RWPE2 (cell line): ENCODE data around the gene ADAMTS10.

Experiments used
- ATAC-seq: fragments of 200-7000 bp; cut with Tn5 transposase; 3 replicates; pipeline ENCODE4 v1.9.1; 2021; ENCODE audit warnings: low read depth
- DNase-seq: peaks from one replicate; pipeline ENCODE4 v3.0.0-alpha.2; 2020; ENCODE audit warnings: low spot score
- H3K27ac ChIP-seq: fragments of 450-650 bp; 2 replicates; pipeline ENCODE4 v1.5.1; 2017; ENCODE audit warnings: mild to moderate bottlenecking; ENCODE audit not compliant: poor library complexity, severe bottlenecking
- H3K27me3 ChIP-seq: fragments of 250-450 bp; sonication (Bioruptor Pico); 2 replicates; pipeline ENCODE4 v1.5.1; 2021; ENCODE audit warnings: mild to moderate bottlenecking, moderate library complexity; ENCODE audit not compliant: insufficient read depth, poor library complexity, severe bottlenecking
- H3K36me3 ChIP-seq: fragments of 250-450 bp; sonication (Bioruptor Pico); 2 replicates; pipeline ENCODE4 v1.5.1; 2020; ENCODE audit warnings: low read depth, mild to moderate bottlenecking, moderate library complexity
- H3K4me1 ChIP-seq: fragments of 250-450 bp; sonication (Bioruptor Pico); 2 replicates; pipeline ENCODE4 v1.5.1; 2021; ENCODE audit warnings: mild to moderate bottlenecking, moderate library complexity; ENCODE audit not compliant: insufficient read depth, poor library complexity, severe bottlenecking
- H3K4me3 ChIP-seq: fragments of 250-450 bp; sonication (Bioruptor Pico); 2 replicates; pipeline ENCODE4 v1.5.1; 2021; ENCODE audit warnings: mild to moderate bottlenecking, moderate library complexity; ENCODE audit not compliant: severe bottlenecking
- H3K9me3 ChIP-seq: fragments of 250-450 bp; sonication (Bioruptor Pico); 2 replicates; pipeline ENCODE4 v1.5.1; 2021; ENCODE audit warnings: mild to moderate bottlenecking, moderate library complexity; ENCODE audit not compliant: severe bottlenecking
- TF ChIP-seq, protein P1 (sequence below): fragments of 450-650 bp; IDR thresholded peaks from one replicate; pipeline ENCODE4 v1.5.1; 2017; ENCODE audit warnings: mild to moderate bottlenecking, moderate library complexity; ENCODE audit not compliant: poor library complexity, severe bottlenecking

ADAMTS10 gene

DNA sequence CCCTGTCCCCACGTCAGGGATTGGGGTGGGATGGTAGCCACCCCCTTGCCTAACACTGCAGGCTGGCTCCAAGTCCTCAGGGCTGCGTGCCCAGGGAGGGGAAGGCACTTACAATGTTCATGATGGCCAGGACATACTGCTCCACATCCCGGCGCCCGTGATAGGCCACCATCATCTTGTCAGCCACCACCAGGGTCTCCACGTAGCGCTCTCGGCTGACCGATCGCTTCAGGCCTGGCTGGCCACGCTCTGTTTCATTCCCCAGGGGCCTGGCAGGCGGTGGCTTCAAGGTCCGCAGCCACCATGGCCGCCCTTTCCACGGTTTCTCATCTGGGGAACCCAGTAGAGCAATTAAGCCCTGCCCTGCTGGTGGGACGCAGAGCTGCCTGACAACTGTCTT is 9.7 kb downstream of the ADAMTS10 start:
- H3K27me3 ChIP-seq = no peaks in the 10 kb centered on the region
- H3K4me1 ChIP-seq = no peaks in the 10 kb centered on the region
- no peak for DNase-seq
- no peaks in the 10 kb centered on the region for H3K36me3 ChIP-seq
- TF ChIP-seq, protein P1, sequence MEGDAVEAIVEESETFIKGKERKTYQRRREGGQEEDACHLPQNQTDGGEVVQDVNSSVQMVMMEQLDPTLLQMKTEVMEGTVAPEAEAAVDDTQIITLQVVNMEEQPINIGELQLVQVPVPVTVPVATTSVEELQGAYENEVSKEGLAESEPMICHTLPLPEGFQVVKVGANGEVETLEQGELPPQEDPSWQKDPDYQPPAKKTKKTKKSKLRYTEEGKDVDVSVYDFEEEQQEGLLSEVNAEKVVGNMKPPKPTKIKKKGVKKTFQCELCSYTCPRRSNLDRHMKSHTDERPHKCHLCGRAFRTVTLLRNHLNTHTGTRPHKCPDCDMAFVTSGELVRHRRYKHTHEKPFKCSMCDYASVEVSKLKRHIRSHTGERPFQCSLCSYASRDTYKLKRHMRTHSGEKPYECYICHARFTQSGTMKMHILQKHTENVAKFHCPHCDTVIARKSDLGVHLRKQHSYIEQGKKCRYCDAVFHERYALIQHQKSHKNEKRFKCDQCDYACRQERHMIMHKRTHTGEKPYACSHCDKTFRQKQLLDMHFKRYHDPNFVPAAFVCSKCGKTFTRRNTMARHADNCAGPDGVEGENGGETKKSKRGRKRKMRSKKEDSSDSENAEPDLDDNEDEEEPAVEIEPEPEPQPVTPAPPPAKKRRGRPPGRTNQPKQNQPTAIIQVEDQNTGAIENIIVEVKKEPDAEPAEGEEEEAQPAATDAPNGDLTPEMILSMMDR = no peak
- no peak for ATAC-seq
- no peak overlapping the region for H3K27ac ChIP-seq
- no peak overlapping the region for H3K4me3 ChIP-seq
- H3K9me3 ChIP-seq = peaks cover 3% of the 10 kb centered on the region

DNA sequence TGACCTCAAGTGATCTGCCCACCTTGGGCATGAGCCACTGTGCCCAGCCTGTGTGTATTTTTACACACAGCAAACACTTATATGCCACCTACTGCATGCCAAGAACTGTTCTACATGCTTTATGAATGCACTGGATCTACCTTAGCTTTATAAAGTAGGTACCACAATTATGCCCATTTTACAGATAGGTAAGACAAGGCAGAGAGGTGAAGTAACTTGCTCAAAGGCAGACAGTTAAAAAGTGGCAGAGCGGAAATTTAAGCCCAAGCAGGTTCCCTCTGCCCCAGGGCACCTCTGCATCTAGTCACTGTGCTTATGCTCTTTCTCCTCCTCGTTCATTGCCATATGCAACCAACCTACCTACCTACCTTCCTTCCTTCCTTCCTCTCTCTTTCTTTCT is 10.5 kb downstream of the ADAMTS10 start:
- no peaks in the 10 kb centered on the region for H3K36me3 ChIP-seq
- H3K9me3 ChIP-seq = peaks cover 3% of the 10 kb centered on the region

DNA sequence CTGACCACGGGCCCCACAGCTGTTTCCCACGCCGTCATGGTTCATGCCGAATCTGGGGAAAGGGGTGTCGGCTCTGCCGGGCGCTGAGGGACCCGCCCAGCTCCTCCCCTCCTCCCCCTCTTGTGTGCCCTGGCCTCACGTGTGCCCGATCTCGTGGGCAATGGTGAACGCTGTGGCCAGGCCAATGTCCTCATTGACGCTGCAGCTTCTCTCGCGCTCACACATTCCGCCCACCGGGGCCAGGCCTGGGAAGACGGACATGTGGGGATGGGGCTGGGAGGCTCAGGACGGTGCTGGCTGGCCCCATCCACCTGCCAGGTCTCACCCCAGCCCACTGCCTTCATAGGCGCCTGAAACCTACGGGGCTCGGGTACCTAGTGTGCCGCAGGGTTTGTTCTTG is 14.3 kb downstream of the ADAMTS10 start:
- ATAC-seq (no peak), DNase-seq (no peak)
- H3K4me3 ChIP-seq = no peak overlapping the region
- no peaks in the 10 kb centered on the region for H3K36me3 ChIP-seq
- no peaks in the 10 kb centered on the region for H3K4me1 ChIP-seq
- H3K27me3 ChIP-seq = no peaks in the 10 kb centered on the region
- no peaks in the 10 kb centered on the region for H3K9me3 ChIP-seq
- TF ChIP-seq, protein P1 = no peak
- H3K27ac ChIP-seq = no peak overlapping the region

More for the DNA sequence above, 10.5 kb downstream of the ADAMTS10 start:
- TF ChIP-seq, protein P1 = no peak
- no peak overlapping the region for H3K4me3 ChIP-seq
- ATAC-seq (no peak), DNase-seq (no peak)
- H3K4me1 ChIP-seq = no peaks in the 10 kb centered on the region
- H3K27ac ChIP-seq = no peak overlapping the region
- no peaks in the 10 kb centered on the region for H3K27me3 ChIP-seq

DNA sequence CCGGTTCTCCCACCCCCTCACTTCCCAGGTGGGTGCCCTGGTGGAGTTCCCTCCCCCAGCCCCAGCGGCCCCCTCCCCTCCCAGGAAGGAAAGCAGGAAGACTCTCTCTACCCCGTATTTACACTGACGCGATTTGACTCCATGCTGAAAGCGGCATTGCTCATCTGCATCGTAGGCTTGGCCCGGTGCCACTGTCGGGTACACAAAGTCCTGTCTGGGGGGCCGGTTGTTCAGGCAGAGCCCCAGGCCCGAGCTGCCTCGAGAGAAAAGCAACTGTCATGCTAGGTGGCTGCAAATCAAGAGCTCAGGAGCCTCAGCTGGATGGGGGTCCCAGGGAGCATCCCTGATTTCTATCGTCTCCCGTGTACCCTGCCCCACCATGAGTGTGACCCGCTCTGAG is 14.9 kb downstream of the ADAMTS10 start:
- TF ChIP-seq, protein P1 = no peak
- H3K27me3 ChIP-seq = no peaks in the 10 kb centered on the region
- H3K36me3 ChIP-seq = no peaks in the 10 kb centered on the region
- no peak for ATAC-seq
- H3K4me1 ChIP-seq = no peaks in the 10 kb centered on the region
- H3K4me3 ChIP-seq = no peak overlapping the region
- DNase-seq = no peak
- no peak overlapping the region for H3K27ac ChIP-seq
- no peaks in the 10 kb centered on the region for H3K9me3 ChIP-seq

DNA sequence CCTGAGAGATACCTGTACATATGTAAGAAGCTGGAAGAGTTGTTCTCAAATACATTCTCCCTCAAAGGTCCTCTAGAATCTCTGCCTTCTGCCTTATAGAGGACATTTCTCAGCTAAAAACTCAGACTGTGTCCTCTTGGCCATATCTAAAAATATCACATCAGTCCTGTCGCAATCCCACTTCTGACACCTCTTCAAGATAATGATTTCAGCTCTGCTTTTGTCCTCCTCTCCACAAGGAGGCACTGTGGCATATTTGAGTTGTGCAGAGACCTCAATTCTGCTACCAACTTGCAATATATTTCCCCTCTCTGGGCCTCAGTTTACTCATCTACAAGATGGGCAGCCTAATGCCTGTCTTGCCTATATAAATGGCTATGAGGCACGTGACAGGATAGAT is 16.6 kb downstream of the ADAMTS10 start:
- TF ChIP-seq, protein P1 = peak; percentile 7
- ATAC-seq (no peak), DNase-seq (no peak)
- Histone ChIP-seq H3K9me3 (no peaks in the 10 kb centered on the region), H3K27ac (no peak overlapping the region), H3K4me1 (no peaks in the 10 kb centered on the region), H3K36me3 (no peaks in the 10 kb centered on the region), H3K27me3 (no peaks in the 10 kb centered on the region), H3K4me3 (no peak overlapping the region)
